WTC11 (cell line): ENCODE measurements around the gene PSMG4. TPM values are rescaled to one million over a fixed set of nuclear protein-coding genes. Genes with fewer than 3 reads are reported as not detected.
A peak's percentile ranks its signal among the peaks of the same experiment; 100 is the strongest.
"Not testable (repeated sequence)": the region's sequence is repeated elsewhere in the genome, so short reads cannot be mapped to it uniquely, and the experiment has no call there.

ENCODE experiments used
- ATAC-seq: fragments of 200-7000 bp; cut with Tn5 transposase; 2 replicates; pipeline ENCODE4 v1.10.0; 2021; ENCODE audit warnings: mild to moderate bottlenecking, moderate library complexity
- CTCF ChIA-PET: fragments of 300-600 bp; sonication (Branson Sonifier 250); formaldehyde crosslinking; loops from one replicate; lab custom pipeline; 2021; ENCODE audit warnings: antibody characterized with exemption; lab: Charles Lee
- POLR2A ChIA-PET: fragments of 350-600 bp; sonication (Branson Sonifier 250); formaldehyde crosslinking; loops from one replicate; lab custom pipeline; 2021; ENCODE audit warnings: antibody characterized with exemption; lab: Charles Lee
- DNase-seq: peaks from one replicate; pipeline ENCODE4 v3.0.0; 2021; ENCODE audit warnings: low spot score
- H3K27ac Mint-ChIP-seq: 2 replicates; pipeline ENCODE4 v1.8.0; 2021; ENCODE audit warnings: mixed read lengths
- H3K27me3 Mint-ChIP-seq: 2 replicates; pipeline ENCODE4 v1.8.0; 2021; ENCODE audit warnings: low read depth, mild to moderate bottlenecking, moderate library complexity, mixed read lengths
- H3K36me3 Mint-ChIP-seq: 2 replicates; pipeline ENCODE4 v1.8.0; 2021; ENCODE audit warnings: mixed read lengths
- H3K4me1 Mint-ChIP-seq: 2 replicates; pipeline ENCODE4 v1.8.0; 2022; ENCODE audit warnings: mixed read lengths
- H3K4me3 Mint-ChIP-seq: 2 replicates; pipeline ENCODE4 v1.8.0; 2021; ENCODE audit warnings: mild to moderate bottlenecking, moderate library complexity, mixed read lengths
- H3K9me3 Mint-ChIP-seq: 2 replicates; pipeline ENCODE4 v1.8.0; 2021; ENCODE audit warnings: mixed read lengths
- CREB1 ChIP-seq: sonication (generic); formaldehyde crosslinking; IDR thresholded peaks from 2 replicates; pipeline ENCODE4 v1.8.0; 2023; ENCODE audit warnings: mild to moderate bottlenecking, missing genetic modification reagents
- ELF4 ChIP-seq: sonication (generic); formaldehyde crosslinking; IDR thresholded peaks from 2 replicates; pipeline ENCODE4 v1.8.1; 2022; ENCODE audit warnings: low read depth, mild to moderate bottlenecking, moderate library complexity, missing genetic modification reagents
- GABPB1 ChIP-seq: sonication (generic); formaldehyde crosslinking; IDR thresholded peaks from 2 replicates; pipeline ENCODE4 v1.8.1; 2023; ENCODE audit warnings: mild to moderate bottlenecking, missing genetic modification reagents
- GRHL2 ChIP-seq: fragments of 250-450 bp; sonication (Bioruptor Pico); IDR thresholded peaks from 2 replicates; pipeline ENCODE4 v1.8.0; 2022; ENCODE audit warnings: mild to moderate bottlenecking, moderate library complexity; ENCODE audit not compliant: insufficient replicate concordance, severe bottlenecking
- KAT7 ChIP-seq: sonication (generic); formaldehyde crosslinking; IDR thresholded peaks from 2 replicates; pipeline ENCODE4 v1.8.1; 2023; ENCODE audit warnings: missing genetic modification reagents, mild to moderate bottlenecking, borderline replicate concordance
- MYBL2 ChIP-seq: sonication (generic); formaldehyde crosslinking; IDR thresholded peaks from 2 replicates; pipeline ENCODE4 v1.8.1; 2023; ENCODE audit warnings: mild to moderate bottlenecking, moderate library complexity, missing genetic modification reagents
- NR1H2 ChIP-seq: sonication (generic); formaldehyde crosslinking; IDR thresholded peaks from 2 replicates; pipeline ENCODE4 v1.9.0; 2021; ENCODE audit warnings: mild to moderate bottlenecking, moderate library complexity, missing genetic modification reagents
- RORB ChIP-seq: fragments of 250-450 bp; sonication (Bioruptor Pico); IDR thresholded peaks from 2 replicates; pipeline ENCODE4 v1.9.0; 2021; ENCODE audit warnings: mild to moderate bottlenecking
- SMAD3 ChIP-seq: sonication (generic); formaldehyde crosslinking; IDR thresholded peaks from 2 replicates; pipeline ENCODE4 v1.8.0; 2022; ENCODE audit warnings: missing genetic modification reagents, mild to moderate bottlenecking, borderline replicate concordance
- ZNF263 ChIP-seq: sonication (generic); formaldehyde crosslinking; IDR thresholded peaks from 2 replicates; pipeline ENCODE4 v1.8.1; 2022; ENCODE audit warnings: low read depth, mild to moderate bottlenecking, moderate library complexity, missing genetic modification reagents
- ZNF423 ChIP-seq: fragments of 250-450 bp; sonication (Bioruptor Pico); IDR thresholded peaks from 2 replicates; pipeline ENCODE4 v2.1.2; 2022; ENCODE audit warnings: mild to moderate bottlenecking, moderate library complexity
- total RNA-seq: library from RNA; stranded (reverse); gene quantifications from 3 replicates; pipeline ENCODE4 v1.2.3, GENCODE V29; 2021
- TF ChIP-seq, protein P1 (sequence below): fragments of 200-600 bp; IDR thresholded peaks from 2 replicates; pipeline ENCODE4 v1.8.0; 2022; ENCODE audit warnings: antibody characterized with exemption
- TF ChIP-seq, protein P2 (sequence below): sonication (generic); formaldehyde crosslinking; conservative IDR thresholded peaks from 2 replicates; pipeline ENCODE4 v1.8.1; 2023; ENCODE audit warnings: mild to moderate bottlenecking, low read depth, missing genetic modification reagents, moderate library complexity
- TF ChIP-seq, protein P3 (sequence below): sonication (generic); formaldehyde crosslinking; IDR thresholded peaks from 2 replicates; pipeline ENCODE4 v1.8.1; 2022; ENCODE audit warnings: mild to moderate bottlenecking, moderate library complexity, missing genetic modification reagents
- TF ChIP-seq, protein P4 (sequence below): sonication (generic); formaldehyde crosslinking; IDR thresholded peaks from 2 replicates; pipeline ENCODE4 v1.8.0; 2023; ENCODE audit warnings: mild to moderate bottlenecking, missing genetic modification reagents
- TF ChIP-seq, protein P5 (sequence below): sonication (generic); formaldehyde crosslinking; IDR thresholded peaks from 2 replicates; pipeline ENCODE4 v1.8.1; 2022; ENCODE audit warnings: mild to moderate bottlenecking, missing genetic modification reagents, moderate library complexity, borderline replicate concordance
- TF ChIP-seq, protein P6 (sequence below): fragments of 250-450 bp; sonication (Bioruptor Pico); IDR thresholded peaks from 2 replicates; pipeline ENCODE4 v2.1.2; 2022; ENCODE audit warnings: mild to moderate bottlenecking, moderate library complexity
- TF ChIP-seq, protein P7 (sequence below): sonication (generic); formaldehyde crosslinking; IDR thresholded peaks from 2 replicates; pipeline ENCODE4 v1.8.1; 2023; ENCODE audit warnings: mild to moderate bottlenecking, moderate library complexity, missing genetic modification reagents

Gene PSMG4
- total RNA-seq, 1 experiment from 2014 or later: 38.2 TPM

DNA sequence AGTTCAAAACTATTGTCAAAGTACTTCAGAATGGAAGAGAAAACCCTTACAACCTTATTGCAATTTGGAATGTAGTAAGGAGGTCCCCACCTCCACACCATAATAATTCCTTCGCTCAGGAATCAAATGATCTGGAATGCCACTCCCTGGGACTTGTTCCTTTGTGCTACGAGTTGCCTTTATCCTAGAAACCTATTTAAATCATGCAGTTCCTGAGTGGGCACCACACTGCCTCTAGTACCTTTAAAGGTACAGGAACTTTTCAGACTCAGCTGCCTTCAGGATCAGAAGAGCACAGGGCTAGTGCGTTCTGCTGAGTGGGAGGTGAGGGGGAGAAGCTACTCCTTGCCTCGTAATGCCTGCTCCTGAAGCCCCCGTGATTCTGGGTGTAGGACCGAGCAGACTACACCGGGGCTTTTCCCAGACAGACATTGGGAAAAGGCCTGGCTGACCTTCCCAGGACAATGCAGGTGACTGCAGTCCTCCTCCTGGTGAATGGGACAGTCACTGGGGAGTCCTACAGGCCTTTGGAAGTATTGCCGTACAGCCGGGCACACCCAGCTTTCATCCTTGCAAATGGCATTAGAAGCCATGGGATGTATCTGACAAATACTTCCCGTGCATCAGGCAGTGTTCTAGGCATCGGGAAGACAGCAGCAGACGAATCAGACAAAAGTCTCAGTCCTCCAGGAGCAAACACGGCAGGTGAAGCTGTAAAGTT lies 19.5 kb upstream of the PSMG4 start:
- DNase-seq: peak; percentile 49

DNA sequence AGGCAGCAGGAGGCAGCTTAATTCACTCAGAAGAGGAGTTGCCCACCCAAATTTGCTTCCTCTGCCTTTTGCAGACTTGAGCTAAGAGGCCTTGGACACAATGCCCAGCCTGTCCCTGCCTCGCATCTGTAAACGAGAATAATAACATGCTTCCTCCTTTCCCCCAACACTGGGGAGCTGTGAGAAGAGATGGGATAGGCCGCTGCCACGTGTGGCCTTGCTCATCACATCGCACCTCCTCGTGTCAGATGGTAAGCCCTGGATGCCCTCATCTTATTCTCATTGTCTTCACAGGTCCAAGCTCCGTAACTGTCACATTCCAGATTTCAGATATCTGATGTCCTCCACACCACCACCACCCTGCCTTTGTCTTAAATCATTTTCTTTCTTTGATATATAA lies 18.2 kb upstream of the PSMG4 start:
- no peak for ATAC-seq
- POLR2A ChIA-PET: interaction anchor here (1.2 kb wide), 1 partner anchor 127 kb away, joined by 3 read pairs; no protein-coding TSS in a partner anchor
- Mint-ChIP-seq H3K4me3 (no peak overlapping the region), H3K4me1 (peaks cover 9% of the 10 kb centered on the region), H3K27ac (peak overlapping the region; percentile 26; the same call in 1 of the 2 replicates), H3K9me3 (no peaks in the 10 kb centered on the region; the same call in 1 of the 2 replicates), H3K36me3 (no peaks in the 10 kb centered on the region; the same call in 1 of the 2 replicates), H3K27me3 (peaks cover 3% of the 10 kb centered on the region; the same call in 1 of the 2 replicates)
- no peak for DNase-seq
- CTCF ChIA-PET: interaction anchor here (1.6 to 5.5 kb wide), 3 partner anchors 9 to 114 kb away, joined by 4 to 66 read pairs (median 14); no protein-coding TSS in a partner anchor
- TF ChIP-seq CREB1 (no peak), GABPB1 (CRISPR knock-in tag) (no peak), SMAD3 (CRISPR knock-in tag) (no peak), ELF4 (no peak)
- TF ChIP-seq, protein P1, sequence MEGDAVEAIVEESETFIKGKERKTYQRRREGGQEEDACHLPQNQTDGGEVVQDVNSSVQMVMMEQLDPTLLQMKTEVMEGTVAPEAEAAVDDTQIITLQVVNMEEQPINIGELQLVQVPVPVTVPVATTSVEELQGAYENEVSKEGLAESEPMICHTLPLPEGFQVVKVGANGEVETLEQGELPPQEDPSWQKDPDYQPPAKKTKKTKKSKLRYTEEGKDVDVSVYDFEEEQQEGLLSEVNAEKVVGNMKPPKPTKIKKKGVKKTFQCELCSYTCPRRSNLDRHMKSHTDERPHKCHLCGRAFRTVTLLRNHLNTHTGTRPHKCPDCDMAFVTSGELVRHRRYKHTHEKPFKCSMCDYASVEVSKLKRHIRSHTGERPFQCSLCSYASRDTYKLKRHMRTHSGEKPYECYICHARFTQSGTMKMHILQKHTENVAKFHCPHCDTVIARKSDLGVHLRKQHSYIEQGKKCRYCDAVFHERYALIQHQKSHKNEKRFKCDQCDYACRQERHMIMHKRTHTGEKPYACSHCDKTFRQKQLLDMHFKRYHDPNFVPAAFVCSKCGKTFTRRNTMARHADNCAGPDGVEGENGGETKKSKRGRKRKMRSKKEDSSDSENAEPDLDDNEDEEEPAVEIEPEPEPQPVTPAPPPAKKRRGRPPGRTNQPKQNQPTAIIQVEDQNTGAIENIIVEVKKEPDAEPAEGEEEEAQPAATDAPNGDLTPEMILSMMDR: no peak
- TF ChIP-seq, protein P2, sequence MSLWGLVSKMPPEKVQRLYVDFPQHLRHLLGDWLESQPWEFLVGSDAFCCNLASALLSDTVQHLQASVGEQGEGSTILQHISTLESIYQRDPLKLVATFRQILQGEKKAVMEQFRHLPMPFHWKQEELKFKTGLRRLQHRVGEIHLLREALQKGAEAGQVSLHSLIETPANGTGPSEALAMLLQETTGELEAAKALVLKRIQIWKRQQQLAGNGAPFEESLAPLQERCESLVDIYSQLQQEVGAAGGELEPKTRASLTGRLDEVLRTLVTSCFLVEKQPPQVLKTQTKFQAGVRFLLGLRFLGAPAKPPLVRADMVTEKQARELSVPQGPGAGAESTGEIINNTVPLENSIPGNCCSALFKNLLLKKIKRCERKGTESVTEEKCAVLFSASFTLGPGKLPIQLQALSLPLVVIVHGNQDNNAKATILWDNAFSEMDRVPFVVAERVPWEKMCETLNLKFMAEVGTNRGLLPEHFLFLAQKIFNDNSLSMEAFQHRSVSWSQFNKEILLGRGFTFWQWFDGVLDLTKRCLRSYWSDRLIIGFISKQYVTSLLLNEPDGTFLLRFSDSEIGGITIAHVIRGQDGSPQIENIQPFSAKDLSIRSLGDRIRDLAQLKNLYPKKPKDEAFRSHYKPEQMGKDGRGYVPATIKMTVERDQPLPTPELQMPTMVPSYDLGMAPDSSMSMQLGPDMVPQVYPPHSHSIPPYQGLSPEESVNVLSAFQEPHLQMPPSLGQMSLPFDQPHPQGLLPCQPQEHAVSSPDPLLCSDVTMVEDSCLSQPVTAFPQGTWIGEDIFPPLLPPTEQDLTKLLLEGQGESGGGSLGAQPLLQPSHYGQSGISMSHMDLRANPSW (CRISPR knock-in tag): no peak
- TF ChIP-seq, protein P3, sequence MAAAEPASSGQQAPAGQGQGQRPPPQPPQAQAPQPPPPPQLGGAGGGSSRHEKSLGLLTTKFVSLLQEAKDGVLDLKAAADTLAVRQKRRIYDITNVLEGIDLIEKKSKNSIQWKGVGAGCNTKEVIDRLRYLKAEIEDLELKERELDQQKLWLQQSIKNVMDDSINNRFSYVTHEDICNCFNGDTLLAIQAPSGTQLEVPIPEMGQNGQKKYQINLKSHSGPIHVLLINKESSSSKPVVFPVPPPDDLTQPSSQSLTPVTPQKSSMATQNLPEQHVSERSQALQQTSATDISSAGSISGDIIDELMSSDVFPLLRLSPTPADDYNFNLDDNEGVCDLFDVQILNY (CRISPR knock-in tag): no peak

More for the DNA sequence above, 19.5 kb upstream of the PSMG4 start:
- Mint-ChIP-seq H3K9me3 (no peaks in the 10 kb centered on the region; the same call in 1 of the 2 replicates), H3K36me3 (no peaks in the 10 kb centered on the region; the same call in 1 of the 2 replicates), H3K4me3 (no peak overlapping the region), H3K27ac (no peak overlapping the region), H3K27me3 (peaks cover 3% of the 10 kb centered on the region; the same call in 1 of the 2 replicates), H3K4me1 (peaks cover 16% of the 10 kb centered on the region)
- POLR2A ChIA-PET: no interaction called here
- CTCF ChIA-PET: interaction anchor here (0.6 to 5.5 kb wide), 9 partner anchors 8 to 112 kb away, joined by 3 to 66 read pairs (median 5); partner anchors contain the start of gene PSMG4
- TF ChIP-seq GRHL2 (no peak), ZNF423 (CRISPR knock-in tag) (no peak), ZNF263 (CRISPR knock-in tag) (no peak), MYBL2 (CRISPR knock-in tag) (no peak), KAT7 (CRISPR knock-in tag) (no peak), NR1H2 (CRISPR knock-in tag) (no peak), RORB (CRISPR knock-in tag) (no peak)
- TF ChIP-seq, protein P4, sequence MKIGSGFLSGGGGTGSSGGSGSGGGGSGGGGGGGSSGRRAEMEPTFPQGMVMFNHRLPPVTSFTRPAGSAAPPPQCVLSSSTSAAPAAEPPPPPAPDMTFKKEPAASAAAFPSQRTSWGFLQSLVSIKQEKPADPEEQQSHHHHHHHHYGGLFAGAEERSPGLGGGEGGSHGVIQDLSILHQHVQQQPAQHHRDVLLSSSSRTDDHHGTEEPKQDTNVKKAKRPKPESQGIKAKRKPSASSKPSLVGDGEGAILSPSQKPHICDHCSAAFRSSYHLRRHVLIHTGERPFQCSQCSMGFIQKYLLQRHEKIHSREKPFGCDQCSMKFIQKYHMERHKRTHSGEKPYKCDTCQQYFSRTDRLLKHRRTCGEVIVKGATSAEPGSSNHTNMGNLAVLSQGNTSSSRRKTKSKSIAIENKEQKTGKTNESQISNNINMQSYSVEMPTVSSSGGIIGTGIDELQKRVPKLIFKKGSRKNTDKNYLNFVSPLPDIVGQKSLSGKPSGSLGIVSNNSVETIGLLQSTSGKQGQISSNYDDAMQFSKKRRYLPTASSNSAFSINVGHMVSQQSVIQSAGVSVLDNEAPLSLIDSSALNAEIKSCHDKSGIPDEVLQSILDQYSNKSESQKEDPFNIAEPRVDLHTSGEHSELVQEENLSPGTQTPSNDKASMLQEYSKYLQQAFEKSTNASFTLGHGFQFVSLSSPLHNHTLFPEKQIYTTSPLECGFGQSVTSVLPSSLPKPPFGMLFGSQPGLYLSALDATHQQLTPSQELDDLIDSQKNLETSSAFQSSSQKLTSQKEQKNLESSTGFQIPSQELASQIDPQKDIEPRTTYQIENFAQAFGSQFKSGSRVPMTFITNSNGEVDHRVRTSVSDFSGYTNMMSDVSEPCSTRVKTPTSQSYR (CRISPR knock-in tag): no peak
- TF ChIP-seq, protein P5, sequence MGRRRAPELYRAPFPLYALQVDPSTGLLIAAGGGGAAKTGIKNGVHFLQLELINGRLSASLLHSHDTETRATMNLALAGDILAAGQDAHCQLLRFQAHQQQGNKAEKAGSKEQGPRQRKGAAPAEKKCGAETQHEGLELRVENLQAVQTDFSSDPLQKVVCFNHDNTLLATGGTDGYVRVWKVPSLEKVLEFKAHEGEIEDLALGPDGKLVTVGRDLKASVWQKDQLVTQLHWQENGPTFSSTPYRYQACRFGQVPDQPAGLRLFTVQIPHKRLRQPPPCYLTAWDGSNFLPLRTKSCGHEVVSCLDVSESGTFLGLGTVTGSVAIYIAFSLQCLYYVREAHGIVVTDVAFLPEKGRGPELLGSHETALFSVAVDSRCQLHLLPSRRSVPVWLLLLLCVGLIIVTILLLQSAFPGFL (CRISPR knock-in tag): no peak
- TF ChIP-seq, protein P6, sequence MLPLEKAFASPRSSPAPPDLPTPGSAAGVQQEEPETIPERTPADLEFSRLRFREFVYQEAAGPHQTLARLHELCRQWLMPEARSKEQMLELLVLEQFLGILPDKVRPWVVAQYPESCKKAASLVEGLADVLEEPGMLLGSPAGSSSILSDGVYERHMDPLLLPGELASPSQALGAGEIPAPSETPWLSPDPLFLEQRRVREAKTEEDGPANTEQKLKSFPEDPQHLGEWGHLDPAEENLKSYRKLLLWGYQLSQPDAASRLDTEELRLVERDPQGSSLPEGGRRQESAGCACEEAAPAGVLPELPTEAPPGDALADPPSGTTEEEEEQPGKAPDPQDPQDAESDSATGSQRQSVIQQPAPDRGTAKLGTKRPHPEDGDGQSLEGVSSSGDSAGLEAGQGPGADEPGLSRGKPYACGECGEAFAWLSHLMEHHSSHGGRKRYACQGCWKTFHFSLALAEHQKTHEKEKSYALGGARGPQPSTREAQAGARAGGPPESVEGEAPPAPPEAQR (CRISPR knock-in tag): no peak
- TF ChIP-seq, protein P7, sequence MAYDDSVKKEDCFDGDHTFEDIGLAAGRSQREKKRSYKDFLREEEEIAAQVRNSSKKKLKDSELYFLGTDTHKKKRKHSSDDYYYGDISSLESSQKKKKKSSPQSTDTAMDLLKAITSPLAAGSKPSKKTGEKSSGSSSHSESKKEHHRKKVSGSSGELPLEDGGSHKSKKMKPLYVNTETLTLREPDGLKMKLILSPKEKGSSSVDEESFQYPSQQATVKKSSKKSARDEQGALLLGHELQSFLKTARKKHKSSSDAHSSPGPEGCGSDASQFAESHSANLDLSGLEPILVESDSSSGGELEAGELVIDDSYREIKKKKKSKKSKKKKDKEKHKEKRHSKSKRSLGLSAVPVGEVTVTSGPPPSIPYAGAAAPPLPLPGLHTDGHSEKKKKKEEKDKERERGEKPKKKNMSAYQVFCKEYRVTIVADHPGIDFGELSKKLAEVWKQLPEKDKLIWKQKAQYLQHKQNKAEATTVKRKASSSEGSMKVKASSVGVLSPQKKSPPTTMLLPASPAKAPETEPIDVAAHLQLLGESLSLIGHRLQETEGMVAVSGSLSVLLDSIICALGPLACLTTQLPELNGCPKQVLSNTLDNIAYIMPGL (CRISPR knock-in tag): no peak
- ATAC-seq: peak; percentile 91

DNA sequence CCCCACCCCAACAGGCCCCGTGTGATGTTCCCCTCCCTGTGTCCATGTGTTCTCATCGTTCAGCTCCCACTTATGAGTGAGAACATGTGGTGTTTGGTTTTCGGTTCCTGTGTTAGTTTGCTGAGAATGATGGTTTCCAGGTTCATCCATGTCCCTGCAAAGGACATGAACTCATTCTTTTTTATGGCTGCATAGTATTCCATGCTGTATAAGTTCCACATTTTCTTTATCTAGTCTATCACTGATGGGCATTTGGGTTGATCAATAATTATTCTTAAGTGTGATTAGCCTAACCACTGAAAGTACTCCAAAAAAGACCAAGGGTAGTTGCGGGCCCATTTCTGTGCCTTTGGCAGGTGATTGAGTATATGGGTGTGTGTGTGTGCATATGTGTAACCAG lies 17.0 kb upstream of the PSMG4 start:
- POLR2A ChIA-PET, DNase-seq, H3K4me1 Mint-ChIP-seq, H3K9me3 Mint-ChIP-seq, H3K36me3 Mint-ChIP-seq, ATAC-seq, H3K4me3 Mint-ChIP-seq, H3K27ac Mint-ChIP-seq, H3K27me3 Mint-ChIP-seq: not testable (repeated sequence)
- CTCF ChIA-PET: interaction anchor here (0.7 kb wide), 1 partner anchor 364 kb away, joined by 5 read pairs; no protein-coding TSS in a partner anchor
